ENCODE measurements around the gene APOL1. TPM values are rescaled to one million over a fixed set of nuclear protein-coding genes. Genes with fewer than 3 reads are reported as not detected.
A peak's percentile ranks its signal among the peaks of the same experiment; 100 is the strongest.

APOL1 gene
- total RNA-seq, 6 donors from 2014 or later, result 31.9 to 90.5 (median 52.0) TPM

GRCh38 chr22:36301384-36301828 is 48.5 kb downstream of the APOL1 start:
- DNase-seq (peak; percentile 81 to 91), ATAC-seq (ENCODE audit: low FRiP score in 2 of 2) (peak; percentile 76 to 81)
- peak overlapping the region in 3 of 4 donors; percentile 3 to 37 (median 8) for H3K27ac ChIP-seq
- H3K9me3 ChIP-seq, result no peaks in the 10 kb centered on the region
- WGBS, 2 donors, result 33 to 37% methylated on average over 12 to 13 of the region's 13 CpGs
- H3K4me1 ChIP-seq, result peaks cover 0 to 6% (median 2%) of the 10 kb centered on the region in 4 donors
- H3K4me3 ChIP-seq, result no peak overlapping the region
- TF ChIP-seq EP300 (IDR thresholded peaks at IDR 0.05), result no peak
- TF ChIP-seq POLR2AphosphoS5 (IDR thresholded peaks at IDR 0.05), result peak; percentile 20 to 23
- TF ChIP-seq CTCF (IDR thresholded peaks at IDR 0.05), result peak; percentile 82 to 93 (median 90)
- TF ChIP-seq POLR2A (IDR thresholded peaks at IDR 0.05), result no peak
- H3K36me3 ChIP-seq, result peaks cover 92 to 100% (median 98%) of the 10 kb centered on the region in 4 donors
- no peaks in the 10 kb centered on the region for H3K27me3 ChIP-seq

- Histone ChIP-seq H3K9me3 (no peaks in the 10 kb centered on the region), H3K4me1 (peaks cover 0 to 6% (median 2%) of the 10 kb centered on the region in 4 donors), H3K27me3 (no peaks in the 10 kb centered on the region), H3K36me3 (peaks cover 91 to 100% (median 98%) of the 10 kb centered on the region in 4 donors), H3K4me3 (no peak overlapping the region), H3K27ac (peak overlapping the region in 3 of 4 donors; percentile 3 to 37 (median 8))
- no peak for ATAC-seq (ENCODE audit: low FRiP score in 2 of 2)
- WGBS, 2 donors, result 78 to 82% methylated on average over 8 of the region's 8 CpGs
- no peak for TF ChIP-seq POLR2A (IDR thresholded peaks at IDR 0.05)
- TF ChIP-seq CTCF (IDR thresholded peaks at IDR 0.05), result no peak
- no peak for TF ChIP-seq POLR2AphosphoS5 (IDR thresholded peaks at IDR 0.05)
- no peak for DNase-seq
These were observed 48.9 kb downstream of the APOL1 start for GRCh38 chr22:36301851-36302250.

- H3K27me3 ChIP-seq, result no peaks in the 10 kb centered on the region
- peaks cover 89 to 100% (median 98%) of the 10 kb centered on the region in 4 donors for H3K36me3 ChIP-seq
- no peak for TF ChIP-seq POLR2AphosphoS5 (IDR thresholded peaks at IDR 0.05)
- no peak for TF ChIP-seq POLR2A (IDR thresholded peaks at IDR 0.05)
- no peak for TF ChIP-seq EP300 (IDR thresholded peaks at IDR 0.05)
- ATAC-seq (ENCODE audit: low FRiP score in 2 of 2) (no peak), DNase-seq (no peak)
- peak overlapping the region in 1 of 4 donors; percentile 37 for H3K27ac ChIP-seq
- WGBS, 2 donors, result 94% methylated on average over 14 to 17 of the region's 17 CpGs
- no peaks in the 10 kb centered on the region for H3K9me3 ChIP-seq
- H3K4me1 ChIP-seq, result peaks cover 0 to 6% (median 2%) of the 10 kb centered on the region in 4 donors
- no peak overlapping the region for H3K4me3 ChIP-seq
These were observed 49.6 kb downstream of the APOL1 start for GRCh38 chr22:36302439-36303114.

- no peaks in the 10 kb centered on the region for H3K27me3 ChIP-seq
- 83% methylated on average over 9 of the region's 9 CpGs; no CpG with 5 or more reads in 1 of the 2 donors for WGBS, 2 donors
- no peak for ATAC-seq (ENCODE audit: low FRiP score in 2 of 2)
These were observed 50.2 kb downstream of the APOL1 start for GRCh38 chr22:36303115-36303467.

GRCh38 chr22:36303874-36304273 is 50.9 kb downstream of the APOL1 start:
- DNase-seq, result peak in 1 of 2 donors; percentile 74
- H3K4me3 ChIP-seq, result no peak overlapping the region
- TF ChIP-seq POLR2A (IDR thresholded peaks at IDR 0.05) (no peak), POLR2AphosphoS5 (IDR thresholded peaks at IDR 0.05) (no peak), EP300 (IDR thresholded peaks at IDR 0.05) (no peak), CTCF (IDR thresholded peaks at IDR 0.05) (no peak)
- no peak for ATAC-seq (ENCODE audit: low FRiP score in 2 of 2)
- H3K9me3 ChIP-seq, result no peaks in the 10 kb centered on the region
- H3K36me3 ChIP-seq, result peaks cover 85 to 100% (median 98%) of the 10 kb centered on the region in 4 donors
- H3K4me1 ChIP-seq, result peaks cover 0 to 6% (median 2%) of the 10 kb centered on the region in 4 donors
- peak overlapping the region in 2 of 4 donors; percentile 13 to 41 for H3K27ac ChIP-seq
- WGBS, 2 donors, result 63 to 70% methylated on average over 13 of the region's 13 CpGs
- no peaks in the 10 kb centered on the region for H3K27me3 ChIP-seq

More at GRCh38 chr22:36303115-36303467, 50.2 kb downstream of the APOL1 start:
- Histone ChIP-seq H3K27ac (no peak overlapping the region), H3K4me1 (peaks cover 0 to 6% (median 2%) of the 10 kb centered on the region in 4 donors), H3K9me3 (no peaks in the 10 kb centered on the region), H3K4me3 (no peak overlapping the region), H3K36me3 (peaks cover 86 to 100% (median 98%) of the 10 kb centered on the region in 4 donors)
- DNase-seq, result no peak
- TF ChIP-seq POLR2AphosphoS5 (IDR thresholded peaks at IDR 0.05) (peak in 1 of 2 donors; percentile 17), EP300 (IDR thresholded peaks at IDR 0.05) (no peak)

Measured in upper lobe of left lung (tissue), 6 donors.